GM21381 (cell line): ENCODE data around the gene IPP.
A peak's percentile ranks its signal among the peaks of the same experiment; 100 is the strongest.
"Not testable (repeated sequence)": the region's sequence is repeated elsewhere in the genome, so short reads cannot be mapped to it uniquely, and the experiment has no call there.

Source experiments
- ATAC-seq: cut with Tn5 transposase; IDR thresholded peaks from one replicate; pipeline ENCODE4 v1.9.1; 2021; ENCODE audit warnings: mild to moderate bottlenecking, moderate library complexity; ENCODE audit not compliant: unreplicated experiment

IPP gene

DNA sequence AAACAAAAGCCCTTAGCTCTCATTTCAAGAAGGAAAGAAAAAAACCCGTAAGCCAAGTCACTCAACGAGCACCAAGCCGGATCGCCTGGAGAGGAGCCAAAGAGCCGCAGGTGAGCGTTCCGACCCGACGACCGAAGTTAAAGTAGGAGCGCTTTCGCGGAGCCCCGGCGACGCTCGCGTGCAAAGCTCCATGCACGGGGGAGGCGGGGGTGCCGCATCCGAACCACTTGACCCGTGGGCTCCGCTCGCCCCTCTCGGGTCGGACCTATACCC, 64.5 kb downstream of the IPP start:
- peak; percentile 8 for ATAC-seq

DNA sequence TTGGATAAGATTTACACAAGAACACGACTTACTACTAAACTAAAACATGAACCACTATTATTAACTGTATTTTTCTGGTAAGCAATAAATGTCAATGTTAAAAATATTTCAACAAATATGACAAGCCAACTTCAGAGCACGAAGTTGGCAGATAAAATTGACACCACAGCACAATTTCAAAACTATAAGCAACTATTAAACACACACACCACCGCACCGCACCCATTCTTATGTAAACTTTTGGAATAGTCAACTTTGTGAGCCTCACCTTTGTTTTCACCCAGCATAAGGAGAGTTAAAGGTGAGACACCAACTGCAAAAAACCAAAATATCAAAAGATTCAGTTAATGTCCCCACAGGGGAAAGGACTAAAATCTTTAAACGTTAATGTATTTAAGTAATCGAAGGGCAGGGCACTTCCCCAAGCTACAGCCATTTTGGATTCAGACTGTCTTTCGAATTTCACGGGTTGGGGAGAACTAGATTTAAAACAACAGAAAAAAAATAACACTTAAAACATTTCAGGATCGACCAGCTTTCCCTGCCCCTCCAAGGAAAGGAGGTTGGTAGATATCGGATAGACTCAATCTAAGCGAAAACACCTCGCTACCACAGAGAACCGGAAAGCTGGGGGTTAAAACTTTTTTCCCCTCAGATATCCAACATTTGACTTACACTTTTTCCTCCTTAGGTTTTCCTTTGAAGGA, 65.0 kb downstream of the IPP start:
- no peak for ATAC-seq

DNA sequence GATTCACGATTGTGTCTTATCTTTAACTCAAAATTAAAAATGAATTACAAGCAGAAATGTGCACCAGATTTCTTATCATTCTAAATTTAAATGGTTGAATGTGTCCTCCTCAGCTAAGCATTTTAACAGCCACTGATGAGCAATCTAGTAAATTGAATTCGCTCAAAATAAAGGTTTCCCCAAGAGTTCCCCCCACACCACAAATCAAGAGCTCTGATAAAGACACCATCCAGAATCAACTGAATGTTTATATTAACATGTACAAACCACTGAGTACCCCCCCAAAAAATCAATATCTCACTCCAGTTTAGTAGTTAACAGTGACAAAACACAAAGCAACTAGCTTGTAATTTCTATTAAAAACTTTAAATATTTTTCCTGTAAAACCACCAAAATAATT, 66.1 kb downstream of the IPP start:
- no peak for ATAC-seq

DNA sequence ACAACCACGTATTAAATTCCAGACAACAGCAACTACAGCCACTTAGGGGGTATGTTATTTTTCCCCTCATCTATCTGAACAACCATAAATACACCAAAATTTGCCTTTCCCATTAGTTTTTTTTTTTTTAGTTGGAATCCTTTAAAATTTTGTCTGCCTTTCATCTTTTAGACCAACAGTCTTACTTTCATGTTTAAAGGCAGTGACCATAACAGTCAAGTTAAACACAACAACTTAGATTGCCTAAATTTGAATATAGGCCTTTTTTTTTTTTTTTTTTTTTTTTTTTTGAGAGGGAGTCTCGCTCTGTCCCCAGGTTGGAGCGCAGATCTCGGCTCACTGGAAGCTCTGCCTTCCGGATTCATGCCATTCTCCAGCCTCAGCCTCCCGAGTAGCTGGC, 67.5 kb downstream of the IPP start:
- no peak for ATAC-seq

DNA sequence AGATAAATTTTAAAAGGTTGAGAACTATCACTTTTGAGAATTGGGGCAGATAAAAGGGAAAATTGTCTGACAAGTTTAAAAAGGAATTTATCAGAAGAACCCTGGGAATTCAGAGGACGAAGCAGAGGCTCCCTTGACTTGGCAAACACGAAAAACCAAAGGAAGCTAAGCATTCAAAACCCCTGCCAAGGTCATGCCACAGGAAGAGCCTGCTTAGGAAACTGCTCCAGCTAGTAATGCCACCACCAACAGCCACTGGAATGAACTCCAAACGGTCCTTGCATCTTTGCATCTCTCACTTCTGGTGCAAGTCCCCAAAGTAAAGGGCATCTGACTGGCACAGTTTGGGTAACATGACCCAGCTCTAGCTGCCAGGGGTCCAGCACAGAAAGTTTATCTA, 71.3 kb downstream of the IPP start:
- ATAC-seq = no peak

DNA sequence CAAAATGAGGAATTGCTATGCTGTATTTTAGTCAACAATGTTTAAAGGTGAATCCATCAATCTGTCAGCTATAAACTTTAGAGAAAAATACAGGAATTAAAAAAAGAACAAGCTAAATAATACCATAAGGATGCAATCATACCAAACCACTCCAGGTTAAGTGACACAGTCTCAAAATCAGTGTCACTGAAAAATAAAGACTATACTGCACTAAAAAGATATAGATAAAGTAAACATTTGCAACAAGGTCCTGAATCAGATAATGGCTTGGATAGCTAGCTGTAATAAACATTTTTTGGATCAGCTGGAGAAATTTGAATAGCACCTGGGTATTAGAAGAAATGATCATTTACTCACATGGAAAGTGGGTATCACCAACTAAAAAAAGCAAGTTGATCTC, 72.0 kb downstream of the IPP start:
- ATAC-seq = no peak

DNA sequence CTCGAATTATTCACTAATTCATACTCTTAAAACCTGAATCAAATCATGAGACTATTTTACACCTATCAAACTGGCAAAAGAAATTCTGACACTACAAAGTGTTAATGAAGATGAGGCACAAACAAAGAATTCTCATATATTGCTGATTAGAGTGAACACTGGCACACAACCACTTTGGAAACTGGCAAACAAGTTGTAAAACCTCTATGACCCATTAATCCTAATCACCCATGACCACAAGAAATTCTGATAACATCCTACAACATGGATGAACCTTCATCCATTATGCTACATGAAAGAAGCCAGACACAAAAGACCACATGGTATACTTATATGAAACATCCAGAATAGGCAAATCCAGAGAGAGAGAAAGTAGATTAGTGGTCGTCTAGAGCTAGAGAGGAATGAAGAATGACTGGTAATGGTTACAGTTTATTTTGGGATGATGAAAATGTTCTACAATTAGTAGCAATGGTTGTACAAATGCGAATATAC, 72.7 kb downstream of the IPP start:
- ATAC-seq = no peak

DNA sequence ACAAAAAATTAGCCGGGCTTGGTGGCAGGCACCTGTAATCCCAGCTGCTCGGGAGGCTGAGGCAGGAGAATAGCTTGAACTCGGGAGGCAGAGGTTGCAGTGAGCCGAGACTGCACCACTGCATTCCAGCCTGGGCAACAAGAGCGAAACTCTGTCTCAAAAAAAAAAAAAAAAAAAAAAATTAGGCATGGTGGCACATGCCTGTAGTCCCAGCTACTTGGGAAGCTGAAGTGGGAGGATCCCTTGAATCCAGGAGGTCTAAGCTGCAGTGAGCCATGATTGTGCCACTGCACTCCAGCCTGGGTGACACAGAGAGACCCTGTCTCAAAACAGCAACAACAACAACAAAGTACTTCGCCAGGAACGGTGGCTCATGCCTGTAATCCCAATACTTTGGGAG, 73.9 kb downstream of the IPP start:
- not testable (repeated sequence) for ATAC-seq

DNA sequence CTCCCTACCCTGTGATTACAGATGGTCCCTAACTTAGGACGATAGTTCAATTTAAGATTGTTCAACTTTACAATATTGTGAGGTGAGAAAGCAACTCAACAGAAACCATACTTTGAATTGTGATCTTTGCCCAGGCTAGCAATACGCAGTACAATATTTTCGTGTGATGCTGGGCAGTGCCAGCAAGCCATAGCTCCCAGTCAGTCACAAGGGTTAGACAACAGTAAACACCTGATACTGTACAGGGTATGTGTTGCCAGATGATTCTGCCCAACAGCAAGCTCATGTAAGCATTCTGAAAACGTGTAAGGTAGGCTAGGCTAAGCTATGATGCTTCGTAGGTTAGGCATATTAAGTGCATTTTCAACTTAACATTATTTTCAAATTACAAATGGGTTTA, 76.0 kb downstream of the IPP start:
- no peak for ATAC-seq

DNA sequence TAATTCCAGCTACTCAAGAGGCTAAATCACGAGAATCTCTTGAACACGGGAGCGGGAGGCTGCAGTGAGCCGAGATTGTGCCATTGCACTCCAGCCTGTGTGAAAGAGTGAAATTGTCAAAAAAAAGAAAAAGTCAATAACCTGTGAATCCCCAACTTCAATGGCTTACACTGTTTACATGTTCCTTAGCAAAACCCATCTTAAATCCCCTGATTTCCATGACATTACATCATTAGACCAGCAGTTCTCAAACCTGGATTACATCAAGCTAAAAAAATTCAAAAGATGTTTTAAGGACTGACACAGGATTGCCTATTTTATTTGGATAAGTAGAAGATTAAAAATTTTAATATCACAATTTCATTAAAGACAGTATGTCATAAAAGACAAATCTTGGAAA, 76.5 kb downstream of the IPP start:
- no peak for ATAC-seq

DNA sequence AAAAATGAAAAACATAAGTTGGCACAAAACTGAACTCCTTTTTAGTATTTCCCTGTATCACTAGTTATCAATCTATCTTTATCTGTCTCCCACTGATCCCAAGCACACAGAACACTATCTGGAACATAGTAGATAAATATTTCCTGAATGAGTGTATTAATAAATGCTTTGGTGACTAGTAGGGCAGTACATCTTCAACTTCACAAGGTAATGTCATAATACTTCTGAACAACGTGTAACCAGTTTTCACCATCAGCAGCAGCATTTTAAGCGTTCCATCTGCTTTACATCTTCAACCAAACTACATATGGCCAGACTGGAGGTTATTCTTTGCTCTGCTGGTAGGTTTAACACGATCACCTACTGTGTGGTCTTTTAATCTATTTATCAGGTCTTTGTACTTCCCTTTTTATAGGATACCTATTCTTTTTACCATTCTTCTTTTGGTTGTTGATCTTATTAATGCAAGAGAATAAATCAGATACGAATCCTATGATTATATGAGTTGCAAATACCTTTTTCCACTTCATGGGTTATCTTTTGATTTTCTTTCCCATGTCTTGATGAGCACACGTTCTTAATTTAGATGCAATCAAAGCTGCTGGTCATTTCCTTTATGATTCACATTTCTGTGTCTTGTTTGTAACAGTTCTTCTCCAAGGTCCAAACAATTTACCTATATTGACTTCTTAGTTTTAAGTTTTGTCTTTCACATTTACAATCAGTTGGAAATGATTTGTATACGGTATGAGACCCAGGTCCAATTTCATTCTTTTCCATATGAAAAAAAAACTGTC, 80.4 kb downstream of the IPP start:
- no peak for ATAC-seq

DNA sequence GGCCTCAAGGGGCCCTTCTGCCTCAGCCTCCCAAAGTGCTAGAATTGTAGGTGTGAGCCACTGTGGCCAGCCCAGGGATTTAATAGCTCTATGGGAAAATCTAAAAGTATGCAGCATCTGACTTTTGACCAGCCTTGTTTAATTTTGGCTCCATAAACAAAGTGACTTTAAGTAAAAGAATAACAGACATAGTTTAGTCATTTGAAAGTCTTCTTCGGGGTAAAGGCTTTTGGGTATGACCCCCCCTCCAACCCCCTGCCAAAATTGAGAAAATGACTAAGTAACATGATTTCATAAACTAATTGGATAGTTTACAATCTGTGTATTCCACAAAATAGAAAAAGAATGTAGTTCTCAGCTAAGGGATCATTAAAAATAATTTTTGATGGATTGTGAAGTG, 81.1 kb downstream of the IPP start:
- no peak for ATAC-seq

DNA sequence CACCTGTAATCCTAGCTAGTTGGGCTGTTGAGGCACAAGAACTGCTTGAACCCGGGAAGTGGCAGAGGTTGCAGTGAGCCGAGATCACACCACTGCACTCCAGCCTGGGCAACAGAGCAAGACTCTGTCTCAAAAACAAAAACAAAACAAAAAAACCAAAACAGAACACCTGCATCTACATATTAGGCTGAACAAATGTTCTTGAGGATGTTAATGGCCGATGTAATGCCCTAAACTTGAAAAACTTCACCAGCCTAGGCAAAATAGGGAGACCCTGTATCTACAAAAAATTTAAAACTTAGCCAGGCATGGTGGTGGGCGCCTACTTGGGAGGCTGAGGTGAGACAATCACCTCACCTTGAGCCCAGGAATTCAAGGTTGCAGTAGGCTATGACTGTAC, 81.9 kb downstream of the IPP start:
- ATAC-seq = no peak

DNA sequence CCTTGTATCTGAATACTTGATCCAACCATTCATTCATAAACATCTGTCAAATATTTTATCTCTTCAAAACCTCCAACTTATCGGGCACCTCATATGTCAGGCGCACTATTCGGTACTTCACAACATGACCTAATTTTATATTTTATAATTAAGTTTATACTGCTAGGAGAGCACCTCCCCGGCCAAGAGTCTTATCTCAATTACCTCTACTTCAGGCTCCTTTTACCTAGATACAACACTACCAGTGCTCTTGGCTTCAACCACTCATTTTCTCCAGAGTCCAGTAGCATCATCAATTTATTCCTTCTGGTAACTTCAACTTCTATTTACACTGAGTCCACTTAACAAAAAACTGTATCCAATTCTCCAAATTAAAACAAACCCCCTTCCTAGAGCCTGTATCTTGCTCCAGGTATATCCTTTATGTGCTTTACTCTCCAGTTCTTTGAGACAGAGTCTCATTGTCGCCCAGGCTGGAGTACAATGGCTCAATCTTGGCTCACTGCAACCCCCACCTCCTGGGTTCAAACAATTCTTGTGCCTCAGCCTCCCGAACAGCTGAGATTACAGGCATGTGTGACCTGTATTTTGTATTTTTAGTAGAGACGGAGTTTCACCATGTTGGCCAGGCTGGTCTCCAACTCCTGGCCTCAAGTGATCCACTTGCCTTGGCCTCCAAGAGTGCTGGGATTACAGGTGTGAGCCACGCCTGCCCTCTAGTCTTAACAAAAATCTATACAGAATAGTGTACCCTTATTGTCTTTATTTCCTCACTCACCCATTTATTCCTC, 82.9 kb downstream of the IPP start:
- ATAC-seq = no peak

DNA sequence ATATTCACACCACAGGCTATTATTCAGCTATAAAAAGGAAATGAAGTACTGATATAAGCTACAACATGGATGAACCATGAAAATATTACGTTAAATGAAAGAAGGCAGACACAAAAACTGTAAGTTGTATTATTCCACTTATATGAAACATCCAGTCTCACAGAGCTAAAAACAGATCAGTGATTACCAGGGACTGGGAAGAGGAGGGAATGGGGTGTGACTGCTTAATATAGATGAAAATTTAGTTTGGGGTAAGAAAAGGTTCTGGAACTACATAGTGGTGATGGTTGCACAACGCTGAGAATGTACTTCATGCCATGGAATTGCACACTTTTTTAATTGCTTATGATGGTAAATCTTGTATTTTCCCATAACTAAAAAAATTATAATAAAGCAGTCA, 83.6 kb downstream of the IPP start:
- ATAC-seq = no peak

DNA sequence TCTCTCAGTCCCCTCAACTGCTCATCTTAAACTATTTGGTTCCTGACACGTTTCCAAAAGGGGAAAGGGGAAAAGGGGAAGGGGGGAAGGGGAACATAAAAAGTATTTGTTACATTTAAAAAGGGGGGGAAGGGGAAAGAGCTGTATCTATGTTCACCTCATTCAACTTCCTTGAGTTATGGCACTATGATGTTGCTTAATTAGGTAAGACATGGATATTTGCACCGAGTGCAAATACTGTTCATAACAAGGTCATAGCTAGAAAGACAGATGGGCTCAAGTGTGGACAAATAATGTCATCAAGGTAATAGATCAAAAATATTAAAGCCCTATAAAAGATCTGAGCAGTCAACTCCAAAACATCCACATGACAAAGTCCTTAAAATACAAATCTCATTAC, 90.1 kb downstream of the IPP start:
- no peak for ATAC-seq

DNA sequence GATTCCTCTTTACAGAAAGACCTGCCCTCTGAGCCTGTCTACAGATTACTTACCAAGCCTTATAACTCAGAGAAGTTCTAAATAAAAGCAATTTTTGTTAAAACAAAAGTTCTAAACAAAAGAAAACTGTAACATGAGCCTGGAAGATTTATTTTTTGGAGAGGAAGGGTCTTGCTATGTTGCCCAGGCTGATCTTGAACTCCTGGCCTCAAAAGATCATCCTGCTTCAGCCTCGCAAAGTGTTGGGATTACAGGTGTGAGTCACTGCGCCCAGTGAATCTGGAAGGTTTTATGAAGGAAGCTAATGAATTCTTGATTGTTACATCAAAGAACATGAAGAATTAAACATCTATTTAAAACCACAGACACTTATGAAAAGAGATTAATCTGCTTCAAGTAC, 91.2 kb downstream of the IPP start:
- no peak for ATAC-seq

DNA sequence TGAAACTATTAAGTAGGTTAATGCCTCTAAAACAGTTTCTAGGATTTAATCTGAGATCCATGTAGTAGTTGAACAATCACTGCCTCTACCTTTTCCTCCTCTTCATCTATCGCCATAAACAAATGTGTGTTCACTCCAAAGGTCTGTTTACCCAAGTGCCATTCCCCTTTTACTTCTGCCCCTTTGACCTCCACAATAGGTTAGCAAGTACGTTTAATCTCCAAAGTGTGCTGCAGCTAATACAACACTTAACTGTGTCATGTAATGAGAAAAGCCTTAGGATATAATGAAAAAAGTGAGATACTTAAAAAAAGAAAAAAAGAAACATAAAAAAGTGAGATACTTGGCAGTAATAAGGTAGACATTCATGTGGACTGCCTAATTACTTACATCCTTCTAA, 92.3 kb downstream of the IPP start:
- ATAC-seq = no peak

DNA sequence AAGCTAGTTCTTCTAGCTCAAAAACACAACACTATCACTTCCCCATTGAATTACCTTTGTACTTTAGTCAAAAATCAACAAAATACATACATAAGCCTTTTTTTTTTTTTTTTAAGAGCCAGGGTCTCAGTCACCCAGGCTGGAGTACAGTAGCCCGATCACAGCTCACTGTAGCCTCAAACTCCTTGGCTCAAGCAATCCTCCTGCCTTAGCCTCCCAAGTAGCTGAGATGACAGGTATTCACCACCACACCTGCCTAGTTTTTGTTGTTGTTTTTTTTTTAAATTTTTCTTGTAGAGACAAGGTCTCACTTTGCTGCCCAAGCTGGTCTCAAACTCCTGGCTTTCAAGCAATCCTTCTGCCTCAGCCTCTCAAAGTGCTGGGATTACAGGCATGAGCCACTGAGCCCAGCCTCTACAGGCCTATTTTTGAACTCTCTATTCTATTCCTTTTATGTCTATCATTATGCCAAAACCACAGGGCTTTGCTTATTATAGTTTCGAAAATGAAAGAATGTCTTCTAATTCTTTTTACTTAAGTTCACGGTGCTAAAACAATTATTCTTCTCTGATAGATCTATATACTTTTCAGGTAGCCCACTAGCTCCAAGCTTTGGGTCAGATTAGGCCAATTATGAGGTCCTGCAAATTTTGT, 93.8 kb downstream of the IPP start:
- no peak for ATAC-seq

DNA sequence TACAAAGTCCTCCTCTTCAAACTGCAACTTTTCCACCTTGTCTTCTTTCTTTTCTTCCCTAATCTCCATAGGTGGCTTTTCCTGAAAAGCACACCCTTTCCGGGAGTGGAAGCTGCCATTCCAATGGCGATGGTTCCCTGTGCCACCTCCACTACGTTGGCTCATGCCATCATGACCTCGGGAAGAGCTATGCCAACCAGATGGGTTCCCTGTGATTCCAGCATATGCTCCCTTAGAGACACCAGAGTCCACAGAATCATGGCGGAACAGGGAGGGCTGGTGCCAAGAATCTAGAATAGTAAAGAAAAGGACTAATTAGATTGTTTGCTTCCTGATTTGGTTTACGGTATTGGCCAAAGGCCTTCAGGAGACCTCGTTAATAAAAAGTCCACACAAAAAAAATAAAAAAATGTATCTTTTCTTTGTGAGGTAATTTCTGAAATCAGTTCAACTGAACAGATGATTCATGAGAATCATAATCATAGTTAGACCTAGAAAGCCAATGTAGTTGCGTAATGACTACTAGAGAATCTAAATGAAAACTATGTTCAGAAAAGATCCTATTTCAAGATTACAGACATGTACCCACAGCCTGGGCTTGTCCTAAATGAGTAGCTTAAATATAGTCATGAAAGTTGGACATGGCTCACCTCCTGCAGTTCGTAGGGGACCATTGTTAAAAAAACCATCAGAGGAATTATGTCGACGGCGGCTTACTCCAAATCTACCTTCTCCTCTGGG, 95.7 kb downstream of the IPP start:
- ATAC-seq = no peak
